Tibial nerve (tissue), 4 donors: Measurements from ENCODE around the gene MAGEA3. TPM values are rescaled to one million over a fixed set of nuclear protein-coding genes. Genes with fewer than 3 reads are reported as not detected.
"Not testable (repeated sequence)": the region's sequence is repeated elsewhere in the genome, so short reads cannot be mapped to it uniquely, and the experiment has no call there.

Source experiments
- DNase-seq, 2 donors: peaks; one replicate each; pipeline ENCODE4 v3.0.0-alpha.2; 2019; ENCODE audit warnings: low spot score in 2 of 2
- H3K27ac ChIP-seq, 4 donors: fragments of 200-600 bp; sonication (generic) in 3 of 4; one replicate each; pipeline ENCODE4 v1.5.1; 2017 to 2019; ENCODE audit warnings: mild to moderate bottlenecking in 1 of 4
- H3K27me3 ChIP-seq, 2 donors: fragments of 200-600 bp; sonication (generic) in 1 of 2; one replicate each; pipeline versions ENCODE4 v1.5.1 to v1.6.0; 2017 to 2019
- H3K36me3 ChIP-seq, 3 donors: fragments of 200-600 bp; sonication (generic); one replicate each; pipeline ENCODE4 v1.5.1; 2018 to 2019
- H3K4me1 ChIP-seq, 4 donors: fragments of 200-600 bp; sonication (generic) in 3 of 4; one replicate each; pipeline ENCODE4 v1.5.1; 2017 to 2019
- H3K4me3 ChIP-seq, 4 donors: fragments of 200-600 bp; sonication (generic) in 3 of 4; one replicate each; pipeline ENCODE4 v1.5.1; 2017 to 2019; ENCODE audit warnings: mild to moderate bottlenecking in 1 of 4, moderate library complexity in 1 of 4
- H3K9me3 ChIP-seq, 4 donors: fragments of 200-600 bp; sonication (generic) in 3 of 4; one replicate each; pipeline ENCODE4 v1.5.1; 2017 to 2019
- EP300 ChIP-seq, 2 donors: sonication (generic); formaldehyde crosslinking; IDR thresholded peaks; one replicate each; pipeline ENCODE4 v1.6.1; 2017; ENCODE audit warnings: antibody characterized with exemption in 2 of 2, mild to moderate bottlenecking in 1 of 2
- POLR2A ChIP-seq, 2 donors: fragments of 450-650 bp; IDR thresholded peaks; one replicate each; pipeline ENCODE4 v1.6.1; 2017; ENCODE audit warnings: antibody characterized with exemption in 2 of 2, mild to moderate bottlenecking in 2 of 2, moderate library complexity in 2 of 2
- WGBS, 2 donors: methylation state at CpG; one replicate each; pipeline ENCODE4 v1.1.5; 2018; 5-methylcytosine and 5-hydroxymethylcytosine counted together
- total RNA-seq, 4 donors: library from RNA; depleted of rRNA; stranded (reverse); fragments of >200 nt; gene quantifications; one replicate each; pipeline ENCODE4 v1.1.0, GENCODE V29; 2016
- TF ChIP-seq, protein P1 (sequence below), 5 experiments: fragments of 200-600 bp in 3 of 5; fragments of 450-650 bp in 2 of 5; sonication (generic) in 3 of 5; IDR thresholded peaks; one replicate each; pipeline ENCODE4 v1.5.1; 2016 to 2019; ENCODE audit warnings: antibody characterized with exemption in 5 of 5, mild to moderate bottlenecking in 3 of 5, moderate library complexity in 2 of 5

Gene MAGEA3, protein sequence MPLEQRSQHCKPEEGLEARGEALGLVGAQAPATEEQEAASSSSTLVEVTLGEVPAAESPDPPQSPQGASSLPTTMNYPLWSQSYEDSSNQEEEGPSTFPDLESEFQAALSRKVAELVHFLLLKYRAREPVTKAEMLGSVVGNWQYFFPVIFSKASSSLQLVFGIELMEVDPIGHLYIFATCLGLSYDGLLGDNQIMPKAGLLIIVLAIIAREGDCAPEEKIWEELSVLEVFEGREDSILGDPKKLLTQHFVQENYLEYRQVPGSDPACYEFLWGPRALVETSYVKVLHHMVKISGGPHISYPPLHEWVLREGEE
- total RNA-seq: not detected

- H3K4me3 ChIP-seq, H3K27me3 ChIP-seq, H3K27ac ChIP-seq, H3K9me3 ChIP-seq, DNase-seq, H3K36me3 ChIP-seq, H3K4me1 ChIP-seq: not testable (repeated sequence)
- WGBS, 2 donors: no CpG with 5 or more reads among the region's 34 CpGs
Measured at GRCh38 chrX:152697952-152698931, at the start of gene MAGEA3. MAGEA3 (plus strand) TSS chrX:152698794; CDS start chrX:152700833, 2,039 bp downstream.

DNA sequence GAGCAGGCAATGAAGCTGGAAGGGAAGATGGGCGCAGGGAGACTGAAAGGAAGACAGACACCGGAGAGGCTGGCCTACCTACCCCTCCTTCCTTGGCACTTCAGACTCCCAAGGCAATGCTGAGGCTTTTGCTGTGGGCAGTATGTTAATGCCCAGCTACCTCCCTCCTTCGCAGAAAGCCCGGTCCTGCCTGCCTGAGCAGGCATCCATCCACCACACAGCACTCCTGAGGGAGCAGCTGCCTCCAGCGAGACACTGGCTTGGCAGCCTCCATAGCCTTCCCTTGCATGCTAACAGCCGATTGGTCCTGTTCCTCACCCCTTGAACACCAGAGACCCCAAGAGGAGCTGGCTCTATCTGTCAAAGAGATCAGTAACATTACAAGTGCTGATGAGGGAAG, 46.5 kb upstream of the MAGEA3 start:
- TF ChIP-seq POLR2A (IDR thresholded peaks at IDR 0.05) (no peak), EP300 (IDR thresholded peaks at IDR 0.05) (no peak)
- TF ChIP-seq, protein P1, sequence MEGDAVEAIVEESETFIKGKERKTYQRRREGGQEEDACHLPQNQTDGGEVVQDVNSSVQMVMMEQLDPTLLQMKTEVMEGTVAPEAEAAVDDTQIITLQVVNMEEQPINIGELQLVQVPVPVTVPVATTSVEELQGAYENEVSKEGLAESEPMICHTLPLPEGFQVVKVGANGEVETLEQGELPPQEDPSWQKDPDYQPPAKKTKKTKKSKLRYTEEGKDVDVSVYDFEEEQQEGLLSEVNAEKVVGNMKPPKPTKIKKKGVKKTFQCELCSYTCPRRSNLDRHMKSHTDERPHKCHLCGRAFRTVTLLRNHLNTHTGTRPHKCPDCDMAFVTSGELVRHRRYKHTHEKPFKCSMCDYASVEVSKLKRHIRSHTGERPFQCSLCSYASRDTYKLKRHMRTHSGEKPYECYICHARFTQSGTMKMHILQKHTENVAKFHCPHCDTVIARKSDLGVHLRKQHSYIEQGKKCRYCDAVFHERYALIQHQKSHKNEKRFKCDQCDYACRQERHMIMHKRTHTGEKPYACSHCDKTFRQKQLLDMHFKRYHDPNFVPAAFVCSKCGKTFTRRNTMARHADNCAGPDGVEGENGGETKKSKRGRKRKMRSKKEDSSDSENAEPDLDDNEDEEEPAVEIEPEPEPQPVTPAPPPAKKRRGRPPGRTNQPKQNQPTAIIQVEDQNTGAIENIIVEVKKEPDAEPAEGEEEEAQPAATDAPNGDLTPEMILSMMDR (IDR thresholded peaks at IDR 0.05): no peak
- DNase-seq: no peak
- H3K4me3 ChIP-seq: no peak overlapping the region
- 91 to 100% methylated on average over 5 to 6 of the region's 6 CpGs for WGBS, 2 donors
- no peaks in the 10 kb centered on the region for H3K9me3 ChIP-seq
- H3K4me1 ChIP-seq: no peaks in the 10 kb centered on the region
- H3K27ac ChIP-seq: no peak overlapping the region
- H3K27me3 ChIP-seq: no peaks in the 10 kb centered on the region
- no peaks in the 10 kb centered on the region for H3K36me3 ChIP-seq

DNA sequence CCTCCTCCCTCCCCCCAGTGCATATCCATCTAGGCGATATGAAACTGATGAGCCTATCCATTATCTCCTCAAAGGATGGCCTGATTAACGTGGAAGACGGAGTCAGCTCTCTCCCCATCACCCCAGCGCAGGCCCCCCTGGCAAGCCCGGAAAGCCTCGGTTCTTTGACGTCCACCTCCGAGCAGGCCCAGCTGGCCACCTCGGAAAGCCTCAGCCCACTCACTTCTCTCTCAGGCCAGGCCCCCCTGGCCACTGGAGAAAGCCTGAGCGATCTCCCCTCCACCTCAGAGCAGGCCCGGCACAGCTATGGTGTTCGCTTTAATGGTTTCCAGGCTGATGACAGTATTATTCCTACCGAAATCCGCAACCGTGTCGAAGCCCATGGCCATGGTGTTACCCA, 46.1 kb upstream of the MAGEA3 start:
- TF ChIP-seq POLR2A (IDR thresholded peaks at IDR 0.05) (no peak), EP300 (IDR thresholded peaks at IDR 0.05) (no peak)
- TF ChIP-seq, protein P1 (IDR thresholded peaks at IDR 0.05): no peak
- Histone ChIP-seq H3K27ac (no peak overlapping the region), H3K36me3 (no peaks in the 10 kb centered on the region), H3K9me3 (no peaks in the 10 kb centered on the region), H3K27me3 (no peaks in the 10 kb centered on the region), H3K4me3 (no peak overlapping the region), H3K4me1 (no peaks in the 10 kb centered on the region)
- WGBS, 2 donors: 91 to 98% methylated on average over 9 to 16 of the region's 16 CpGs
- no peak for DNase-seq

- Histone ChIP-seq H3K9me3 (no peaks in the 10 kb centered on the region), H3K27me3 (no peaks in the 10 kb centered on the region), H3K27ac (no peak overlapping the region), H3K4me1 (no peaks in the 10 kb centered on the region), H3K4me3 (no peak overlapping the region), H3K36me3 (no peaks in the 10 kb centered on the region)
- DNase-seq: no peak
- no peak for TF ChIP-seq EP300 (IDR thresholded peaks at IDR 0.05)
- no peak for TF ChIP-seq POLR2A (IDR thresholded peaks at IDR 0.05)
- TF ChIP-seq, protein P1 (IDR thresholded peaks at IDR 0.05): no peak
- 71 to 72% methylated on average over 4 of the region's 4 CpGs for WGBS, 2 donors
Measured at GRCh38 chrX:152656087-152656486, 42.5 kb upstream of the MAGEA3 start.

DNA sequence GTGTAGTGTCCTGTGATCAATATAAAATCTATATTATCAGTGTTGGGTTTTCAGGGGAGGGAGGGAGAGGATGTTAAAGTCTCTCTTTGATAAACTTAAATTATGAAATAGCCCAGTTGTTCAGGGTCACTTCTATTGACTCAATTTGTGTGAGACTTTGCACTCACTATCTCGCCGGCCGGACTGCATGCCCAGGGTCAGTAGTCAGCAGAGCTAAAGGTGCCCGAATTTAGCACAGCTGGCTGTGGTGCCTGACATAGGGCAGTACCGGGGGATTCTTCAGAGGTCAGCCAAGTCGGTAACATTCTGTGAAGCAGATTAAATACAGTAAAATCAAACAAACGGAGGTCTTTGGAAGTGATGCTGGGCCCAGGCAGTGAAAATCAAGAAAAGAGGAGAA, 41.7 kb upstream of the MAGEA3 start:
- no peaks in the 10 kb centered on the region for H3K4me1 ChIP-seq
- DNase-seq: no peak
- no peak overlapping the region for H3K27ac ChIP-seq
- H3K4me3 ChIP-seq: no peak overlapping the region
- WGBS, 2 donors: 80 to 89% methylated on average over 7 of the region's 7 CpGs
- TF ChIP-seq POLR2A (IDR thresholded peaks at IDR 0.05): no peak
- no peak for TF ChIP-seq EP300 (IDR thresholded peaks at IDR 0.05)
- H3K36me3 ChIP-seq: no peaks in the 10 kb centered on the region
- no peaks in the 10 kb centered on the region for H3K27me3 ChIP-seq
- no peaks in the 10 kb centered on the region for H3K9me3 ChIP-seq

DNA sequence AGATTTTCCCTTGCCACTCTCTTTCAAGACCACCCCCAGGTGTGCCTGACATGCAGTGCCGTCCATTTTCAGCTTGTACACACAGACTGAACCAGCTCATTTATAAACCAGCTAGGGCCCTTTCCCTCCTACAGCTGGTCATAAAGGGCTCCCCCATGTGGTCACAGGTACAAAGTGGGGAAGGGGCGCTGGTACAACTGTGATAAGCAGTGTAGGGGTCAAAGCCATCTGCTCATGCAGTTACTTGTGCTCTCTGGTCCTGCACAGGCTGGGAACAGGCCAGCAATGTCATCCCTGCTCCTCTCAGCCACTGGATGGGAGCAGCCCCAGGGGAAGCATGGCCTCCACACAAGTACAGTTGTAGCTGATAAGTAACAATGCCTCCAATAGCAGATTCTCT, 40.3 kb upstream of the MAGEA3 start:
- no peaks in the 10 kb centered on the region for H3K27me3 ChIP-seq
- no peak for DNase-seq

More for the DNA sequence above, 40.3 kb upstream of the MAGEA3 start:
- no peaks in the 10 kb centered on the region for H3K4me1 ChIP-seq
- WGBS, 2 donors: 36 to 38% methylated on average over 2 of the region's 2 CpGs
- no peak overlapping the region for H3K27ac ChIP-seq
- TF ChIP-seq POLR2A (IDR thresholded peaks at IDR 0.05) (no peak), EP300 (IDR thresholded peaks at IDR 0.05) (no peak)
- TF ChIP-seq, protein P1 (IDR thresholded peaks at IDR 0.05): no peak
- no peaks in the 10 kb centered on the region for H3K9me3 ChIP-seq
- no peaks in the 10 kb centered on the region for H3K36me3 ChIP-seq
- H3K4me3 ChIP-seq: no peak overlapping the region
